NK-92 treated with Interleukin-12 subunit alpha and Interleukin-12 subunit beta, amount 100 ng/mL, for 24 hours (cell line): ENCODE measurements around the gene VPS51.
"Not testable (repeated sequence)": the region's sequence is repeated elsewhere in the genome, so short reads cannot be mapped to it uniquely, and the experiment has no call there.

Experiments used
- DNase-seq: peaks from one replicate; lab custom pipeline; 2025; lab: John Stamatoyannopoulos, UW

The VPS51 gene

DNA sequence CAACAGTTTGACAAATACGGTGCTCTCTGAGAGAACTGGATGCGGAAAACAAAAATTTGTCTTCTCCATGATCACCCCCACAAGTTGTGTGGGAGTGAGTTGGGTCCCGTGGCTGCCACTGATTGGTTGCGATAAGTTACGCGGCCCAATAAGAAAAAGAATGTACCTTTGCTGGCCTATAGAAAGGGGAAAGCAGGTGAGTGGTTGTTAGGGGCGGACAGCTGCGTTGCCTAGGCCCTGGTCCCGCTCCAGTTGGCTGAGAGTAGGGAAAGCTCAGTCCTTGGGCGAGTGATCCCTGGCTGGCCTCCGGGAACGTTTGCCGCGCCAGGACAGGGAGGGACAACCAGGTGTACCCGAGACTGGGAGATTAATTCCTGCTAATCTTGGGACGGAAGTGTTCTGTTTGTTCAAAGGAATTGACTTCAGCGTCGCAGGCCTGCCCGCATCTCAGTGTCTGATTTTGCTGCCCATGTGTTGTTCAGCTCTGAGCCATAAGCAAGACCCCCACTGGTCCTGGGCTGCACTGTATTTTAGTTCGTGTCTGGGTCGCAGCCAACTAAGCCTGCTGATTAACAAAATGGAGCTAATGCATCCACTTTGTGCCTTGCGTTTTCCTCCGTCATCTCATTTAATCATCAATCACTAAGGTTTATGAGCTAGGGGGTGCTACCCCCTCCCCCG lies 39.1 kb downstream of the VPS51 start:
- DNase-seq, result peak; percentile 83

DNA sequence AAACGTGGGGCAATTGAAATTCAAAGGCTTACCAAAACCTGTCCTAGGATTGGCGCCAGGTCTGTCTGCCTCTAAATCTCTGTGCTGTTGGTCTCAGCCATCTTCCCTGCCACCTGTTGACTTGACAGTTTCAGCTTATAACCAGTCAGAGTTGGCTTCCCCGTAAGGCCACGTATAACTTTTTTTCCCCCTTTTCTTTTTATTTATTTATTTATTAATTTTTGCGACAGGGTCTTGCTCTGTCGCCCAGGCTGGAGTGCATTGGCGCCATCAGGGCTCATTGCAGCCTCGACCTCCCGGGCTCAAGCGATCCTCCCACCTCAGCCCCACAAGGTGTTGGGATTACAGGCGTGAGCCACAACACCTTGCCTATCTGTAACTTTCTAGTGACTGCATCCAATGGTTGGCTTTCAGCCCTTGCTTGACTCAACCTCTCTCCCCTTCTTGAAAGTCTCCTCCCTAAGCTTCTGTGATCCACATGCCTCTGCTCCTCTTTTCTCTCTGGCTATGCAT lies 39.7 kb downstream of the VPS51 start:
- DNase-seq, result no peak

DNA sequence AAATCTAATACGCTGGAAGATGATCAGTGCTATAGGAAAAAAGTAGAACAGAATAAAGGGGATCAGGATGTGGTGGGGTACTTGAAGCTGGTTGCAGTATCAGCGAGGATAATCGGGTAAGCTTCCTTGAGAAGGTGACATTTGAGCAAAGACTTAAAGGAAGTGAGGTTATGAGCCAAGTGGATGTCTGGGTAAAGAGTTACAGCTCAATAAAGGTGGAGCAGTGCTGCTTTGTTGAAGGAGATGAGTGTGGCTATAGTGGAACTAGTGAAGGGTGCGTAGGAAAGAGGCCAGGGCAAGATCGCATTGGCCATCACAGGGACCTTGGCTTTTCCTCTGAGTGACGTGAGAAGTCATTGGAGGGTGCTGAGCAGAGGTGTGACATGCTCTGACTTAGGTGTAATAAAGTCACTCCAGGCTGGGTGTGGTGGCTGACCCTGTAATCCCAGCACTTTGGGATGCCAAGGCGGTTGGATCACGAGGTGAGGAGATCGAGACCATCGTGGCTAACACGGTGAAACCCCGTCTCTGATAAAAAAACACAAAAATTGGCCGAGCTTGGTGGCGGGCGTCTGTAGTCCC lies 40.6 kb downstream of the VPS51 start:
- no peak for DNase-seq

DNA sequence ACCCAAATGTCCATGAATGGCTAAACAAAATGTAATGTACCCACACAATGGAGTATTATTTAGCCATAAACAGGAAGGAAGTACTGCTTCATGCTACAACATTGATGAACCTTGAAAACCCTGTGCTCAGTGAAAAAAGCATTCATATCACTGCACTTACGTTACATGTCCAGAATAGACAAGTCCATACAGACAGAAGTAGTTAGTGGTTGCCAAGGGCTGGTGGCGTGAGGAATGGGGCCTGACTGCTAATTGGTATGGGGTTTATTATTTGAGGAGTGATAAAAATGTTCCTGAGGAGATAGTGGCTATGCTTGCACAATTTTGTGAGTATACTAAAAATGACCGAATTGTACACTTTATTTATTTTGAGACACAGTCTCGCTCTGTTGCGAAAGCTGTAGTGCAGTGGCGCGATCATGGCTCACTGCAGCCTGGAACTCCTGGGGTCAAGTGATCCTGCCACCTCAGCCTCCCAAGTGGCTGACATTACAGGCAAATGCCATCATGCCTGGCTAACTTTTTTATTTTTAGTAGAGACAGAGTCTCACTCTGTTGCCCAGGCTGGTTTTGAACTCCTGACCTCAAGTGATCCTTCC lies 46.0 kb downstream of the VPS51 start:
- no peak for DNase-seq

DNA sequence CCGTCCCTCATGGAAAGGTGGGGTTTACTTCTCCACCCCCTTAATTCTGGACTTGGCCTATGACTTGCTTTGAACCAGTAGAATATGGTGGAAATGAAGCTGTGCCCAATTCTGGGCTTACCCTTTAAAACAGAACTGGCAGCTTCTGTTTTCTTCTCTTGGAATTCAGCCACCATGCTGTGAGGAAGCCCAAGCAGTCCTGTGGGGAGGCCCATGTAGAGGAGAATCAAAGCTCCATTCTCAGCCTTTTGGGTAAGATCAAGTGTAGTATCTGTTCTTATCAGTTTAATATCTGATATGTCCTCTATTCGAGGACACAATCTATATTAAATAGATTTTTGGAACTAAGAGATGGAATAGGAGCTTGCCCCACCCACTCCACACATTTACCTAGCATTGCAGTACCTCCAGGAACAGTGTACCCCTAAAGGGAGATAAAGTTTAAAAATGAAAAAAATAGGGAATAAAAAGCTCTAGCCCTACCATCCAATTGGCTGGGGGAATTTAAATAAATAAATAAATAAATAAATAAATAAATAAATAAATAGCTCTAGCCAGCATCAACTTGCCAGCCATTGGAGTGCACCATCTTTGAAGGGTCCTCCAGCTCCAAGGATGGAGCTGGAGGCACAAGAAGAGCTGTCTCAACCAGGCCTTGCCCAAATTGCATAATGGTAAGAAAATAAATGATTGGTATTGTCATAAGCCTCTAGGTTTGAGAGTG lies 51.5 kb downstream of the VPS51 start:
- no peak for DNase-seq

DNA sequence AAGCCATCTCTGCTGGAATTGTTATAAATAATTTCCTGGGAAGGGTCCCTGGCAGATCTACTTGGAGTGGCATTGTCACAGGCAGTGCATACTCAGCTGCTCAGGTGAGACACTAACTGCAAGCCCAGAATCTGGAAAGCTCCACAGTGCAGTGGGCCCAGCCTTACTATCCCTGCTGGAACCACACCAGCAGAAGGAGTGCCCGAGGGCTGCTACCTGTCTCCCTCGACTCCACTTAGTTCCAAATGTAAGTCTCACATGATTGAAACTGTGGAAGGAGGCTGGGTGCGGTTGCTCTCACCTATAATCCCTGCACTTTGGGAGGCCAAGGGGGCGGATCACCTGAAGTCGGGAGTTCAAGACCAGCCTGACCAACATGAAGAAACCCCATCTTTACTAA lies 52.6 kb downstream of the VPS51 start:
- DNase-seq, result no peak

DNA sequence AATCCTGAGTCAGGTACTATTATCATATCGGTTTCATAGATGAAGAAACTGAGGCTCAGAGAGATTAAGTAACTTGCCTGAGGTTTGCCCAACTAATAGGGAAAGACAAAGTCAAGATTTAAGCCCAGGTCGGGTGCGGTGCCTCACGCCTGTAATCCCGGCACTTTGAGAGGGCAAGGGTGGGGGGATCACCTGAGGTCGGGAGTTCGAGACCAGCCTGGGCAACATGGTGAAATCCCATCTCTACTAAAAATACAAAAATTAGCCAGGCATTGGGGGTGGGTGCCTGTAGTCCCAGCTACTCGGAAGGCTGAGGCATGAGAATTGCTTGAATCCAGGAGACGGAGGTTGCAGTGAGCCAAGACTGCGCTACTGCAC lies 54.1 kb downstream of the VPS51 start:
- not testable (repeated sequence) for DNase-seq

DNA sequence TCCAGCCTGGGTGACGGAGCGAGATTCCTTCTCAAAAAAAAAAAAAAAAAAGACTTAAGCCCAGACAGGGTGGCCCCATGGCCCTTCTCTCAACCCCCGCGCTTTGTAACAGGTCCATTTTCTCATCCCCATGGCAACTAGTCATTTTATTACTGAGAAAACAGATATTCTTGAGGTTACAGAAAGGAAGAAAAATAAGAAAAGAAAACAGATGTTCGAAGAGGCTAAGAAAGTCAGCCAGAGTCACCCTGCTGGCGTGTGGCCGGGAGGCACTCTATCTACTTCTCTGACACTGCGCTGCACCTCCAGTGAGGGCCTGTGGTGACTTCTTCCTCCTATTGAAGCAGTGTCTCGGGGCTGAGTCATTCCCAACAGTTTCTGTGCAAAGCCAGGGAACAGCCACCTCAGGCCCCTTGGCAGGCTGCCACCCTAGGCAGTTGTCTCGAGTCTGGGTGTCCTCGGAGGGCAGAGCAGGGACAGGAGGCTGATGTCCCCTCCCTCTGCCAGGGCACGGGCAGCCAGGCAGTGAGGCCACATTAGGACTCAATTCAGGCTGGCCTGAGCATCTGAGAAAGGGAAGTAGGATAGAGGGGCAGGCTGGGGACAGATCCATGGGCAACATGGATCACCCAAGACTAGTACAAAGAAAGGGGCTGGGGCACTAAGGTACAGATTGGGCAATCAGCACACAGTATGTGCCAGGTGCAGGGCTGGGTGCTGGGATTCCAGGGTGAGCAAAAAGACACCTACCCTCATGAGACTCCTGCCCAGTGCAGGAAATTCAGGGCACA lies 54.7 kb downstream of the VPS51 start:
- no peak for DNase-seq

DNA sequence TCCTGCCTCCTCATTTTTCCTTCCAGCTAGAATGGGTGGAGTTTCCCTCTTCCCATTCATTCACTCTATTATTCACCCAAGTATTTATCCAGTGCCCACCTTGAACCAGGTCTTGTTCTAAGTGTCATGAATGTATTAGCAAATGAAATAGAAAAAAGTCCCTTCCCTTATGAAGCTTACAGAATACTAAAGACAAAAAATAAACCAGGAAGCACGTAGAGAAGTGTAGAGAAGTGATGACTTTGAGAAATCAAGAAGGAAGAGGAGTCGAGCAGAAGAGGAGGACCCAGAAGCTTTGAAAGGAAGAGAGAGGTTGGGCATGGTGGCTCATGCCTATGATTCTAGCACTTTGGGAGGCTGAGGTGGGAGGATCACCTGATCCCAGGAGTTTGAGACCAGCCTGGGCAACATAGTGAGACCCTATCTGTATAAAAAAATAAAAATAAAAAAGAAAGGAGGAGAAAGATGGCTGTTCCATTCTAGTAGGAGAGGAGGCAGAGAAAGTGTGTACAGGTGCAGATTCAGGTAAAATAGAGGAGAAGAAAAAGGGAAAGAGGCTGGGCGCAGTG lies 55.4 kb downstream of the VPS51 start:
- no peak for DNase-seq

DNA sequence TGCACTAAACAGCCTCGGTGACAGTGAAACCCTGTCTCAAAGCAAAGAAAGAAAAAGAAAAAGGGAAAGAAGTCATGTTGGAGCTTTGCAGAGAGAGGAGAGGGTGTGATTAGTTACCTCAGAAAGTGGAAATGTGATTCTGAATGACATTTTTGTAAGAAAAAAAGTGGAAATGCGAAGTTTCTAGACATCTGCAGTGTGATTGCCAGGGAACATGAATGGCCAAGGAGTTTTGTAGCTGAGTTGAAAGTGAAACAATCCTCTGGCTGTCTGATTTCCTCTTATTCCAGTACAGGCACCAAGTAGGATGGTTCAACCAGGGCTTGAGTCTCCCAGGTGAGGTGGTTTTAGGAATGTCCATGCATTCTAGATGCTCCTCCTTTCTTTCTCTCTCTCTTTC lies 56.1 kb downstream of the VPS51 start:
- DNase-seq, result no peak

DNA sequence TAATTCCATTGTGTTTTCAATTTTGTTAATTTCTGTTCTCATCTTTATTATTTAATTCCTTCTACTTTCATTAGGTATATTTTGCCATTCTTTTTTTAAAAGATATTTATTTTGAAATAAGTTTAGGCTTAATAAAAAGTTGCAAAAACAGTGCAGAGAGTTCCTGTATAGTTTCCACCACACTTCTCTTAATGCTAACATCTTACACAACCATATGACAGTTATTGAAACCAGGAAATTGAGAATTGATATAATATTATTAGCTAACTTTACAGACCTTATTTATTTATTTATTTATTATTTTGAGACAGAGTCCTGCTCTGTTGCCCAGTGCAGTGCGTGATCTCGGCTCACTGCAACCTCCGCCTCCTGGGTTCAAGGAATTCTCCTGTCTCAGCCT lies 60.2 kb downstream of the VPS51 start:
- no peak for DNase-seq

DNA sequence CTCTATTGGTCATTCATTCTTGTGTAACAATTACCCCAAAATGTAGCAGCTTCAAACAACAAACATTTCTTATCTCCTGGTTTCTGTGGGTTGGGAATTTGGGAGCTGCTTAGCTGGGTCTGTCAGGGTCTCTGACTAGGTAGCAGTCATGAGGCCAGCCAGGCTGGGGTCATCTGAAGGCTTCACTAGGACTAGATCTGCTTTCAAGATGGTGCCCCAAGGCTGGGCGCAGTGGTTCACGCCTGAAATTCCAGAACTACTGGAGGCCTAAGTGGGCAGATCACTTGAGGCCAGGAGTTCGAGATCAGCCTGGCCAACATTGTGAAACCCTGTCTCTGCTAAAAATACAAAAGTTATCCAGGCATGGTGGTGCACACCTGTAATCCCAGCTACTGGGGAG lies 60.9 kb downstream of the VPS51 start:
- no peak for DNase-seq

DNA sequence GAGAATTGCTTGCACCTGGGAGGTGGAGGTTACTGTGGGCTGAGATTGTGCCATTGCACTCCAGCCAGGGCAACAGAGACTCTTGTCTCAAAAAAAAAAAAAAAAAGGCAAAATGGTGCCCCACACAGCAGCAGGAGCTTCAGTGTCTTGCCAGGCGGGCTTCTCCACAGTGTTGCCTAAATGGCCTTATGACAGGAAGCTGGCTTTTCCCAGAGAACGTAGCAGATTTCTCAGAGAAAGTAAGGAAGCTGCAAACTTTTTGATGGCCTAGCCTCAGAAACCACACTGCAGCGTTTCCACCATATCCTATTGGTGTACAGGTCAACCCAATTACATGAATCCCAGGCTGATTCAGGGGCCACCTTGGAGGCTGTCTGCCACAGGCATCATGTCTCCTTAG lies 61.3 kb downstream of the VPS51 start:
- DNase-seq, result no peak

DNA sequence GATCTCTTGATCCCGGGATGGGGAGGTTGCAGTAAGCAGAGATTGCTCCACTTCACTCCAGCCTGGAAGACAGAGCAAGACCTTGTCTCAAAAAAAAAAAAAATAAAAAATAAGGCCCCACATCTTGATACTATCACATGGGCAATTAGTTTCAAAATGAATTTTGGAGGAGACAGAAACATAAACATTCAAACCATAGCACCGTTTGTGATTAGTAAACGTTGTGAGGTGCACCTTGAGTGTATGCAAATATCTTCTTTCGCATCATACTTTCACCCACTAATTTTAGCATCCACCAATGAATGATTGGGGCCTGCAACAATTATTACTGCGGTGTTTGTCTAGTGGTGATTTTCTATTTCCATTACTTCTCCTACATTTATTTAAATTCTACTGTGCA lies 63.0 kb downstream of the VPS51 start:
- no peak for DNase-seq

DNA sequence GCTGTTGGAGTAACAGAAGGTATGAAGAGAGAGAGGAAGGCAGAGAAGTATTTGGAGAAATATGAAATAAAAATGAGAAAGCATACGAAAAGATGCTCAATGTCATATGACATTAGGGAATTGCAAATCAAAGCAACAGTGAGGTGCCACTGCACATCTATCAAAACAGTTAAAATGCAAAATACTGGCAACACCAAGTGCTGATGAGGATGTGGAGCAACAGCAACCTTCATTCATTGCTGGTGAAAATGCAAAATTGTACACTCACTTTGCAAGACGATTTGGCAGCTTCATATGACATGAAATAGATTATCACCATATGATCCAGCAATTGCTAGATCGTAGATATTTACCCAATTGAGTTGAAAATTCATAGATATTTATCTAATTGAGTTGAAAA lies 64.6 kb downstream of the VPS51 start:
- DNase-seq, result no peak
